Ammon's horn (tissue), 1 donor: ENCODE measurements around the gene SLC4A11.
A peak's percentile ranks its signal among the peaks of the same experiment; 100 is the strongest.

Experiments
- DNase-seq: peaks from one replicate; pipeline ENCODE4 v3.0.0-alpha.2; 2016; ENCODE audit warnings: low spot score

Gene SLC4A11

GRCh38 chr20:3239026-3239866, at the start of gene SLC4A11:
Gene SLC4A11, minus strand, starts transcription at chr20:3239190. Its CDS starts 53 bp downstream, at chr20:3239137.
- DNase-seq, result no peak

GRCh38 chr20:3283222-3283820, 44.3 kb upstream of the SLC4A11 start:
- no peak for DNase-seq

GRCh38 chr20:3282271-3283221, 43.6 kb upstream of the SLC4A11 start:
- DNase-seq, result peak; percentile 50

- DNase-seq, result no peak
These were observed 42.4 kb upstream of the SLC4A11 start for GRCh38 chr20:3281437-3281836.

GRCh38 chr20:3279761-3280160, 40.8 kb upstream of the SLC4A11 start:
- no peak for DNase-seq

GRCh38 chr20:3277686-3278465, 38.9 kb upstream of the SLC4A11 start:
- no peak for DNase-seq

- peak; percentile 37 for DNase-seq
These were observed 37.7 kb upstream of the SLC4A11 start for GRCh38 chr20:3276680-3277015.

- DNase-seq, result no peak
These were observed 37.1 kb upstream of the SLC4A11 start for GRCh38 chr20:3275966-3276679.

GRCh38 chr20:3275064-3275935, 36.3 kb upstream of the SLC4A11 start:
- DNase-seq, result no peak

GRCh38 chr20:3273371-3273770, 34.4 kb upstream of the SLC4A11 start:
- no peak for DNase-seq

GRCh38 chr20:3270051-3270450, 31.1 kb upstream of the SLC4A11 start:
- no peak for DNase-seq

- DNase-seq, result no peak
These were observed 23.6 kb upstream of the SLC4A11 start for GRCh38 chr20:3262566-3262965.

- no peak for DNase-seq
These were observed 19.4 kb upstream of the SLC4A11 start for GRCh38 chr20:3258429-3258828.

GRCh38 chr20:3255728-3256127, 16.7 kb upstream of the SLC4A11 start:
- DNase-seq, result no peak

GRCh38 chr20:3251806-3252205, 12.8 kb upstream of the SLC4A11 start:
- DNase-seq, result peak; percentile 75

GRCh38 chr20:3250091-3250504, 11.1 kb upstream of the SLC4A11 start:
- no peak for DNase-seq

- DNase-seq, result no peak
These were observed 10.0 kb upstream of the SLC4A11 start for GRCh38 chr20:3248993-3249347.

- no peak for DNase-seq
These were observed 9.4 kb upstream of the SLC4A11 start for GRCh38 chr20:3248167-3248992.

GRCh38 chr20:3247638-3248037, 8.6 kb upstream of the SLC4A11 start:
- no peak for DNase-seq
